HepG2 (cell line): ENCODE measurements around the gene NIFK. TPM values are rescaled to one million over a fixed set of nuclear protein-coding genes. Genes with fewer than 3 reads are reported as not detected.

Experiments
- BCLAF1 ChIP-seq: fragments of 450-650 bp; IDR thresholded peaks from 2 replicates; pipeline ENCODE4 v1.6.1; 2017; ENCODE audit warnings: mild to moderate bottlenecking
- BRD4 ChIP-seq: sonication (generic); formaldehyde crosslinking; IDR thresholded peaks from 2 replicates; pipeline ENCODE4 v1.4.0; 2020; ENCODE audit warnings: missing genetic modification reagents
- CREM ChIP-seq, 2 experiments: sonication (generic) in 1 of 2; formaldehyde crosslinking in 1 of 2; IDR thresholded peaks; 2 replicates each; pipeline versions ENCODE4 v1.4.0 to v1.6.1; 2016 to 2020; ENCODE audit warnings: antibody characterized with exemption in 1 of 2, mild to moderate bottlenecking in 1 of 2, missing genetic modification reagents in 1 of 2
- GATAD2A ChIP-seq: IDR thresholded peaks from 2 replicates; pipeline ENCODE4 v1.6.1; 2016
- HOXD1 ChIP-seq: sonication (generic); formaldehyde crosslinking; IDR thresholded peaks from 2 replicates; pipeline ENCODE4 v1.5.0; 2020; ENCODE audit warnings: missing genetic modification reagents
- IKZF4 ChIP-seq: sonication (generic); formaldehyde crosslinking; IDR thresholded peaks from 2 replicates; pipeline ENCODE4 v1.5.1; 2020; ENCODE audit warnings: borderline replicate concordance, mild to moderate bottlenecking, low read depth, missing genetic modification reagents; ENCODE audit errors: not compliant biosample characterization
- MBNL3 ChIP-seq: fragments of 250-450 bp; sonication (Bioruptor Pico); conservative IDR thresholded peaks from 2 replicates; pipeline ENCODE4 v1.8.0; 2022; ENCODE audit warnings: mild to moderate bottlenecking, inconsistent platforms
- MLXIP ChIP-seq: sonication (generic); formaldehyde crosslinking; IDR thresholded peaks from 2 replicates; pipeline ENCODE4 v1.9.0; 2021; ENCODE audit warnings: missing genetic modification reagents, borderline replicate concordance
- MXD3 ChIP-seq: IDR thresholded peaks from 2 replicates; pipeline ENCODE4 v1.6.1; 2016; ENCODE audit warnings: mild to moderate bottlenecking, missing biosample characterization, missing genetic modification reagents
- NR2F6 ChIP-seq, 2 experiments: IDR thresholded peaks; 2 replicates each; pipeline ENCODE4 v1.6.1; 2016; ENCODE audit warnings: antibody characterized with exemption in 1 of 2, mild to moderate bottlenecking in 1 of 2
- STAG1 ChIP-seq: sonication (generic); formaldehyde crosslinking; IDR thresholded peaks from 2 replicates; pipeline ENCODE4 v1.4.0; 2020; ENCODE audit warnings: missing genetic modification reagents
- ZBTB20 ChIP-seq: sonication (generic); formaldehyde crosslinking; IDR thresholded peaks from 2 replicates; pipeline ENCODE4 v1.8.1; 2023; ENCODE audit warnings: missing genetic modification reagents, low read depth, mild to moderate bottlenecking, borderline replicate concordance
- ZGPAT ChIP-seq: IDR thresholded peaks from 2 replicates; pipeline ENCODE4 v1.6.1; 2016; ENCODE audit warnings: mild to moderate bottlenecking
- ZNF7 ChIP-seq: IDR thresholded peaks from 2 replicates; pipeline ENCODE4 v1.6.1; 2016; ENCODE audit warnings: missing biosample characterization, missing genetic modification reagents
- ZNF816 ChIP-seq: sonication (generic); formaldehyde crosslinking; IDR thresholded peaks from 2 replicates; pipeline ENCODE4 v1.8.0; 2022; ENCODE audit warnings: missing genetic modification reagents, mild to moderate bottlenecking, borderline replicate concordance
- polyA plus RNA-seq, 8 experiments: library from polyadenylated mRNA; depleted of rRNA in 3 of 8; stranded (reverse) in 7 of 8; unstranded in 1 of 8; fragments of >200 nt; fragmentation: Illumina TruSeq in 4 of 8; extraction: Trizol in 4 of 8; gene quantifications; 2 replicates each; pipeline versions ENCODE4 v1.2.1 to v1.2.3, GENCODE V29; 2011 to 2016; ENCODE audit warnings: low read depth in 4 of 8, missing spikeins in 1 of 8, mixed read lengths in 1 of 8; ENCODE audit not compliant: insufficient read depth in 1 of 8
- total RNA-seq, 5 experiments: library from RNA; depleted of rRNA; stranded (reverse); fragments of >200 nt; fragmentation: Illumina TruSeq; extraction: Trizol; gene quantifications; 2 replicates each; pipeline ENCODE4 v1.2.3, GENCODE V29; 2016; ENCODE audit warnings: low read depth in 1 of 5

The NIFK gene
- total and polyA plus RNA-seq, 2 of the 13 experiments (the other 11 are each of a cell fraction or from before 2014, with no cell fraction given), result 19.6 to 105 TPM

DNA sequence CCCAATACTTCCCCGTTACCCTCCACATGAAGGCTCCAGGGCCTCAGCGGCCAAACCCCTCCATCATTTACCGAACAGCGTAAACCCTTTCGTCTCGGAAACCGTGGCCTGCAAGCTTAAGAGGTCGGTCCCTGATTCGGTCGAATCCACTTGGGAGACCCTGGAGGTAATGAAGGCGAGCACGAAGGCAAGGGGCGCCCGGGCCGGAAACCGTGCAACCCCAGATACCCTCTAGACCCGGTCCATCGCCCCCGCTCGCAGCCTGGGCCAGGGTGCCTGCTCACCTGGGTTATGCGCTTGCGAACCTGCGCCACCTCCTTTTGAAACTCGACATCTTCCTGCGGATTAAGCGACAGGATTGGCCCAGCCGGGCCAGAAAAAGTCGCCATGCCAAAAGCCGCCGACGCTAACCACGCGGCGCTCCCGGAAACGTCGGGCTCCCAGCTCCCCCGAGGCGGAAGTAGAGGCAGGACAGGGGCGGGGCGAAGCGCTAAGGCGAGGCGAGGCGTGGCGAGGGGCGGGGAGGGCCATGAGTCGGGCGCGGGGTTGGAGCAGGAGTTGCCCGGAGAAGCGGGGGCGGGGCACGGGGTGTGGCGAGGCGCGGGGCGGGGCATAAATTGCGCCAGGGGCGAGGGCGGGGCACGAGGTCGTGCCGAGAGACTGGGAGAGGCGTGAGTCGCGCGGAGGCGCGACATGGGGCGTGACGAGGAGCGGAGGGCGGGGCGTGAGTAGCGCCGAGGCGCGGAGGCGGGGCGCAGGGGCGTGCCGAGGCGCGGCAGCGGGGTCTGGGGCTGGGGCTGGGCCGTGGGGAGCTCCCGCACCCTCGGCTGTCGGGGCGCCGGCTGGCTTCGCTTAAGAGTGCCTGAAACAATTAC is at the start of gene NIFK (continued):
- no peak; the same call in none of the 2 replicates for TF ChIP-seq ZBTB20
- TF ChIP-seq MXD3 (CRISPR knock-in tag), result peak; percentile 84
- no peak for TF ChIP-seq IKZF4
- TF ChIP-seq BCLAF1, result no peak
- no peak for TF ChIP-seq ZNF7 (CRISPR knock-in tag)
- peak; percentile 84; the same call in 1 of the 2 replicates for TF ChIP-seq MLXIP (CRISPR knock-in tag)
- TF ChIP-seq MBNL3 (CRISPR knock-in tag), result no peak
- peak; percentile 33; the same call in 1 of the 2 replicates for TF ChIP-seq HOXD1
- 0 out of 2 replicates have a peak, but pooled peaks have one; percentile 89 for TF ChIP-seq BRD4 (CRISPR knock-in tag)
- no peak for TF ChIP-seq NR2F6 (IDR thresholded peaks at IDR 0.05)
- TF ChIP-seq NR2F6 (CRISPR knock-in tag; IDR thresholded peaks at IDR 0.05), result 0 out of 2 replicates have a peak, but pooled peaks have one; percentile 5
- peak; percentile 26 for TF ChIP-seq STAG1
- peak; percentile 63; the same call in 1 of the 2 replicates for TF ChIP-seq ZGPAT (CRISPR knock-in tag)
- peak; percentile 82 for TF ChIP-seq ZNF816 (CRISPR knock-in tag)
- TF ChIP-seq GATAD2A (CRISPR knock-in tag), result peak; percentile 46; the same call in 1 of the 2 replicates
- TF ChIP-seq CREM (IDR thresholded peaks at IDR 0.05), result peak; percentile 61
- no peak for TF ChIP-seq CREM (CRISPR knock-in tag; IDR thresholded peaks at IDR 0.05)
